AG04449 (cell line): ENCODE results near the gene CDCA5.

Source experiments
- CTCF ChIA-PET: fragments of 350-600 bp; formaldehyde crosslinking; extraction: SDS; loops from one replicate; lab custom pipeline; 2021; ENCODE audit warnings: antibody characterized with exemption; lab: Yijun Ruan, JAX
- POLR2A ChIA-PET: fragments of 400-600, 350-600 bp; formaldehyde crosslinking; extraction: SDS; loops from one replicate; lab custom pipeline; 2020; ENCODE audit warnings: antibody characterized with exemption, inconsistent platforms; lab: Yijun Ruan, JAX
- DNase-seq: peaks from one replicate; pipeline ENCODE4 v3.0.0-alpha.2; 2010; ENCODE audit warnings: low read depth, low spot score
- H3K4me3 ChIP-seq: 2 replicates; pipeline ENCODE4 v1.5.1; 2011; ENCODE audit warnings: low read depth, mild to moderate bottlenecking, control low read depth, low read length
- CTCF ChIP-seq: IDR thresholded peaks from one replicate; pipeline ENCODE4 v1.5.1; 2011; ENCODE audit warnings: mild to moderate bottlenecking, moderate library complexity, low read length, control low read depth, inconsistent platforms; ENCODE audit not compliant: insufficient read depth; ENCODE audit errors: missing control alignments

CDCA5 gene

GRCh38 chr11:65112546-65113360 is 28.9 kb upstream of the CDCA5 start:
- peak overlapping the region; percentile 54 for H3K4me3 ChIP-seq
- POLR2A ChIA-PET = interaction anchor here (0.6 to 1.1 kb wide), 3 partner anchors 9 to 310 kb away, joined by 3 to 4 read pairs (median 4); partner anchors contain the start of genes FAU, MRPL49, NEAT1 and SYVN1
- DNase-seq = no peak
- CTCF ChIA-PET = interaction anchor here (0.7 to 7.0 kb wide), 21 partner anchors 7 to 309 kb away, joined by 3 to 169 read pairs (median 5); partner anchors contain the start of genes ARL2, BATF2, CAPN1 and CDC42BPG
- TF ChIP-seq CTCF = peak; percentile 88

DNA sequence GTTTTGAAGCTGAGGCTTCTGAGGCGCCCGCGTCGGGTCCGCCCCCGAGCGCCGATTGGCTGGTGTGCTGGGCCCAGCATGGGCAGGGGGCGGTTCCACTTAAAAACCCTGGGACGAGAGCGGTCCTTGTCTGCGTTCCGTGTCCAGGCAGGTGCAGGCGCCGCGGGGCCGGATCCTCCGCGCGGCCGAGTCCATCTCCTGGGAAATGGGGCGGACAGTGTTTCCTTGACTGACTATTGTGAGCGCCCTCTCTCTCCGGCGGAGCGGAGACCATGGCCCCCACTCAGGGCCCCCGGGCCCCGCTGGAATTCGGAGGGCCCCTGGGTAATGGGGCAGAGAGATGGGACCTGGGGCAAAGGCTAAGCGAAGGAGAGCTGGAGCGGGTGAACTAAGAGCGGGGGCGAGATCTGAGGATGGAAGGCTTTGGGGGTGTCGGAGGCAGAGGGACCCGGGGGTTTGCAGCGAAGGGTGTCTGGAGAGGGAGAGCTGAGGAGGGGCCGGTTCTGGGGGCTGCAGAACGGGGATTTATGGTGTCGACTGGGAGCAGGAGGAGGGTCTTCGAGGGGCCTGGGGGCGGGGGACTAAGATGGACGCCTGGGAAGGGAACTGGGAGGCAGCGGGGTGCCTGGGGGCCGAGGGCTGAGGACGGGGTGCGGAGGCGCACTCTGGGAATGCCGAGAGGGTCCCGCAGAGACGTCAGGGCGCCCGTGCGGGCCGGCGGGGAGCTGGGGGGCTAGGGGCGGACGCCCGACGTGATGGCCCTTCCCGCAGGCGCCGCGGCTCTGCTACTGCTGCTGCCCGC is 28.1 kb upstream of the CDCA5 start, which contains the start of gene TM7SF2:
Gene TM7SF2 (plus strand): TSS at position 129 of the 802 bp plus-strand sequence. CDS start 144 bp downstream, at position 273.
- ChIA-PET POLR2A (interaction anchor here (0.6 to 1.3 kb wide), 7 partner anchors 10 to 23 kb away, joined by 3 to 5 read pairs (median 4); partner anchors contain the start of genes FAU, MRPL49 and SYVN1), CTCF (interaction anchor here (0.8 to 7.0 kb wide), 20 partner anchors 8 to 268 kb away, joined by 3 to 169 read pairs (median 6); partner anchors contain the start of genes ARL2, BATF2, CAPN1 and CDC42BPG)
- peak within 1 kb of the TSS; percentile 54 for H3K4me3 ChIP-seq
- no peak for TF ChIP-seq CTCF
- no peak for DNase-seq

- H3K4me3 ChIP-seq = no peak overlapping the region
- ChIA-PET POLR2A (interaction anchor here (0.6 to 1.3 kb wide), 5 partner anchors 10 to 18 kb away, joined by 3 to 5 read pairs (median 5); partner anchors contain the start of gene FAU), CTCF (interaction anchor here (0.9 to 7.0 kb wide), 27 partner anchors 8 to 268 kb away, joined by 3 to 169 read pairs (median 5); partner anchors contain the start of genes ARL2, BATF2, CAPN1 and CDC42BPG)
- TF ChIP-seq CTCF = no peak
- no peak for DNase-seq
Observed at GRCh38 chr11:65111159-65111743, 27.4 kb upstream of the CDCA5 start.

DNA sequence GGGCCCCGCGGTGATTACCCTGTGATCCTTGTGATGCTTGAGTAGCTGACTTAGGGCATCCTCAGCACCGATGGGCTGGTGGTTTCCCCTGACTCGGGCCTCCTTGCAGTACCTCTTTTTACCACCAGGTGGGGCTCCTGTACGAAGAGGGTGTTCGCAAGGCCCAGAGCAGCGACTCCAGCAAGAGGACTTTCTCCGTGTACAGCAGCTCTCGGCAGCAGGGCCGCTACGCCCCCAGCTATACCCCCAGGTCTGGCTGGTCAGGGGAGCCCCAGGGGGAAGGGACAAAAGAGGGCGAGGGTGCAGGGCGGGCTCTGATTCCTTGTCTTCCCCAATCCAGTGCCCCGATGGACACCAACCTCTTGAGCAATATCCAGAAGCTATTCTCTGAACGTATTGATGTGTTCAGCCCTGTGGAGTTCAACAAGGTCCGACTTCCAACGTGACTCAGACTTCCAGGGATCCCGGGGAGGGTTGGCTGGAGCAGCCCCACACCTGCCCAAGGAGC is 26.6 kb upstream of the CDCA5 start:
- no peak for DNase-seq
- H3K4me3 ChIP-seq = no peak overlapping the region
- ChIA-PET POLR2A (interaction anchor here (0.5 to 1.3 kb wide), 4 partner anchors 8 to 752 kb away, joined by 3 to 8 read pairs (median 4); partner anchors contain the start of gene VPS51), CTCF (interaction anchor here (0.7 to 7.0 kb wide), 31 partner anchors 7 to 265 kb away, joined by 3 to 169 read pairs (median 4); partner anchors contain the start of genes ARL2, CAPN1, CDCA5 and FAU)
- peak; percentile 90 for TF ChIP-seq CTCF

DNA sequence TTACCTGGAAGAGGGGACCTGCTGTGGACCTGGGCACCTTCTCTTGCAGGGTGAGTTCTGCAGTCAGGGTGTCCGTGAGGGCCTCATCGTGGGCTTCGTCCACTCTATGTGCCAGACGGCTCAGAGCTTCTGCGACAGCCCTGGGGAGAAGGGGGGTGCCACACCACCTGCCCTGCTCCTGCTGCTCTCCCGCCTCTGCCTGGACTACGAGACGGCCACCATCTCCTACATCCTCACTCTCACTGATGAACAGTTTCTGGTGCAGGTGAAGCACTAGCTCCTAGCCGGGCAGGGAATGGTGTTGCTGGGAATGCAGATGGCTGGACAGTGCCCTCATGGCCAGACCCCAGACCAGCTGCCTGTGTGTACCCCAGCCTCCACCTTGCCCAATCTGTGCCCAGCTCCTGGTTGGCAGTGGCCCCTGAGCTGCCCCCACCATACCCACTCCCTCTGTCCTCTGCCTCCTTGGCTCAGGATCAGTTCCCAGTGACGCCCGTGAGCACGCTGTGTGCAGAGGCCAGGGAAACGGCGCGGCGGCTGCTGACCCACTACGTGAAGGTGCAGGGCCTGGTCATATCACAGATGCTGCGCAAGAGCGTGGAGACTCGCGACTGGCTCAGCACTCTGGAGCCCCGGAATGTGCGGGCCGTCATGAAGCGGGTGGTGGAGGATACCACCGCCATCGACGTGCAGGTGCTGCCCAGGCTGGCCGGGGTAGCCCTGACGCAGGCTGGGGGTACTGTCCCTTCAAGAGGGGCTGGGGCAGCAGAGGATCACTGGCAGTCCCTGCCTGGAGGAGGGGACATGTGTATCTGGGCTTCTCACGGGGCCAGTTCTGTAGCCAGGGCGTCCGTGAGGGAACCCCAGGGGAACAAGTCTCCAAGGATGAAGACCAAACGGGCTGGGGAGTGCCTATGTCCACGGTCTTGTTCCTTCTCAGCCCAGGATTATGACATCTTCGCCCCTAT is 25.7 kb upstream of the CDCA5 start:
- no peak overlapping the region for H3K4me3 ChIP-seq

More for the DNA sequence above, 25.7 kb upstream of the CDCA5 start:
- TF ChIP-seq CTCF = no peak
- no peak for DNase-seq
- ChIA-PET CTCF (interaction anchor here (0.7 to 7.0 kb wide), 22 partner anchors 6 to 264 kb away, joined by 3 to 169 read pairs (median 4); partner anchors contain the start of genes ARL2, CAPN1, CDCA5 and FAU), POLR2A (interaction anchor here (1.0 kb wide), 1 partner anchor 13 kb away, joined by 8 read pairs; the partner anchor contains the start of gene VPS51)
